HepG2 (cell line): Measurements from ENCODE around the gene INSRR.

Experiments
- CBX1 ChIP-seq: IDR thresholded peaks from one replicate; pipeline ENCODE4 v1.6.1; 2016; ENCODE audit warnings: antibody characterized with exemption, low read depth
- REST ChIP-seq, 2 experiments: IDR thresholded peaks; 2 replicates each; pipeline ENCODE4 v1.6.1; 2011 to 2012; ENCODE audit warnings: low read length in 2 of 2, borderline replicate concordance in 1 of 2, low read depth in 1 of 2, mild to moderate bottlenecking in 1 of 2, moderate library complexity in 1 of 2
- SRF ChIP-seq: IDR thresholded peaks from 2 replicates; pipeline ENCODE4 v1.6.1; 2011; ENCODE audit warnings: mild to moderate bottlenecking, low read depth, low read length, moderate library complexity
- ZFP82 ChIP-seq: sonication (generic); formaldehyde crosslinking; IDR thresholded peaks from 2 replicates; pipeline ENCODE4 v1.5.1; 2020; ENCODE audit warnings: mild to moderate bottlenecking, missing genetic modification reagents, borderline replicate concordance

- TF ChIP-seq ZFP82 (CRISPR knock-in tag), result no peak
- no peak for TF ChIP-seq SRF
- TF ChIP-seq CBX1, result no peak
- TF ChIP-seq REST (IDR thresholded peaks at IDR 0.05; ENCODE audit: borderline replicate concordance in 1 of 2, low read depth in 1 of 2, low read length in 2 of 2), result no peak
Observed at GRCh38 chr1:156801409-156802121, 57.4 kb downstream of the INSRR start.
